Fibroblast of pulmonary artery (primary cell): ENCODE data around the gene DLG3.

Experiments
- DNase-seq: peaks from one replicate; pipeline ENCODE4 v3.0.0-alpha.2; 2010; ENCODE audit warnings: low read depth
- H3K4me3 ChIP-seq: replicated peaks from 2 replicates; pipeline ENCODE4 v1.5.1; 2011; ENCODE audit warnings: low read depth, mild to moderate bottlenecking, control low read depth, low read length, moderate library complexity
- CTCF ChIP-seq: IDR thresholded peaks from 2 replicates; pipeline ENCODE4 v1.5.1; 2011; ENCODE audit warnings: mild to moderate bottlenecking, control low read depth, low read length, inconsistent platforms; ENCODE audit errors: missing control alignments

Gene DLG3

GRCh38 chrX:70449457-70449966 lies 4.9 kb downstream of the DLG3 start:
- TF ChIP-seq CTCF, result no peak
- H3K4me3 ChIP-seq, result no peak overlapping the region
- DNase-seq, result no peak

- peak; percentile 44 for DNase-seq
- peak overlapping the region; percentile 54 for H3K4me3 ChIP-seq
- peak; percentile 61 for TF ChIP-seq CTCF
These were observed 7.6 kb downstream of the DLG3 start for GRCh38 chrX:70452143-70452733.

GRCh38 chrX:70453024-70453618 lies 8.5 kb downstream of the DLG3 start:
- peak overlapping the region; percentile 54 for H3K4me3 ChIP-seq
- no peak for TF ChIP-seq CTCF
- no peak for DNase-seq

GRCh38 chrX:70454441-70455365 lies 10.1 kb downstream of the DLG3 start:
- TF ChIP-seq CTCF, result peak; percentile 86
- peak overlapping the region; percentile 52 for H3K4me3 ChIP-seq
- peak; percentile 59 for DNase-seq

GRCh38 chrX:70455366-70456202 lies 10.9 kb downstream of the DLG3 start:
- TF ChIP-seq CTCF, result no peak
- DNase-seq, result no peak
- peak overlapping the region; percentile 52 for H3K4me3 ChIP-seq

- DNase-seq, result no peak
- no peak for TF ChIP-seq CTCF
- H3K4me3 ChIP-seq, result no peak overlapping the region
These were observed 11.6 kb downstream of the DLG3 start for GRCh38 chrX:70456256-70456655.
